AG20443 (cell line): ENCODE data around the gene ESYT1.
A peak's percentile ranks its signal among the peaks of the same experiment; 100 is the strongest.

Experiments
- DNase-seq: peaks from one replicate; pipeline ENCODE4 v3.0.0; 2012; ENCODE audit warnings: low spot score, mixed read lengths

ESYT1 gene

GRCh38 chr12:56128670-56129205 lies 671 bp downstream of the ESYT1 start:
- DNase-seq: peak; percentile 35

- DNase-seq: peak; percentile 75
These were observed 1.3 kb downstream of the ESYT1 start for GRCh38 chr12:56129206-56129941.

DNA sequence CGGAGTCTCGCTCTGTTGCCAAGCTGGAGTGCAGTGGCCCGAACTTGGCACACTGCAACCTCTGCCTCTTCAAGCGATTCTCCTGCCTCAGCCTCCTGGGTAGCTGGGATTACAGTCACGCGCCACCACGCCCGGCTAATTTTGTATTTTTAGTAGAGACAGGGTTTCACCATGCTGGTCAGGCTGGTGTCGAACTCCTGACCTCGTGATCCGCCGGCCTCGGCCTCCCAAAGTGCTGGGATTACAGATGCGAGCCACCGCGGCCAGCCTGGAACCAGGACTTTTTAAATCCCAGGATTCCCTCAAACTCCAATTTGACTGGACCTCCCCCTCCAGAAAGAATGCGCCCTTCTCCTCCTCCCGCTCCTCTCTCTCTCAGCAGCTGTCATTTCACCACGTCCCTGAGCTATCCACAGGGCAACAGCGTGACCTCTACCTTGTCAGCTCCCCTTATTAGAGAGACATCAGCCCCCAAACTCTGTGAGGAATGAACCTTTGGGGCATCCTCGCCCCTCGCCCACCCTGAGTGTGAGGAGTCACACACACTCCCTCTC lies 2.0 kb downstream of the ESYT1 start:
- no peak for DNase-seq

GRCh38 chr12:56130876-56131275 lies 2.8 kb downstream of the ESYT1 start:
- no peak for DNase-seq

GRCh38 chr12:56134897-56135296 lies 6.8 kb downstream of the ESYT1 start:
- DNase-seq: no peak

DNA sequence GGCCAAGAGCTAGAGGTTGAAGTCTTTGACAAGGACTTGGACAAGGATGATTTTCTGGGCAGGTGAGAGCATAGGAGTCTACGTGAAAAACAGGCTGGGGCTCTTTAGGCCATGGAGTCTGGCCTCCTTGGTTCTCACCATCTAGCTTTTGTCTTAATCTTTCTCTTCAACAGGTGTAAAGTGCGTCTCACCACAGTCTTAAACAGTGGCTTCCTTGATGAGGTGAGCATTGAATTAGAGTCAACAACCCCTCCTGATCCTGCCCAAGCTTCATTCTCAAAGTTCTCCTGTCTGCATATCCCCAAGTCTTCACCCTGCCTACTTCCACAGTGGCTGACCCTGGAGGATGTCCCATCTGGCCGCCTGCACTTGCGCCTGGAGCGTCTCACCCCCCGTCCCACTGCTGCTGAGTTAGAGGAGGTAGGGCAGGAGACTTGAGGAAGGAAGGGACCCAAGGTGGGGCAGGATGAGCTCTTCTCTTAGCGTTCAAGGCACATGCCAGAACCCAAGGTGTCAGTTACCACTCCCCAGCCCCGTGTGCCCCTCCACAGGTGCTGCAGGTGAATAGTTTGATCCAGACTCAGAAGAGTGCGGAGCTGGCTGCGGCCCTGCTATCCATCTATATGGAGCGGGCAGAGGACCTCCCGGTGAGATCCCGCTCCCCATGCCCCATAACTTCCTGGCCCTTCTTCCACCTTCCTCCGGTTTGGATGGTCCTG lies 9.9 kb downstream of the ESYT1 start:
- no peak for DNase-seq

- DNase-seq: no peak
These were observed 14.1 kb downstream of the ESYT1 start for GRCh38 chr12:56141946-56142784.

DNA sequence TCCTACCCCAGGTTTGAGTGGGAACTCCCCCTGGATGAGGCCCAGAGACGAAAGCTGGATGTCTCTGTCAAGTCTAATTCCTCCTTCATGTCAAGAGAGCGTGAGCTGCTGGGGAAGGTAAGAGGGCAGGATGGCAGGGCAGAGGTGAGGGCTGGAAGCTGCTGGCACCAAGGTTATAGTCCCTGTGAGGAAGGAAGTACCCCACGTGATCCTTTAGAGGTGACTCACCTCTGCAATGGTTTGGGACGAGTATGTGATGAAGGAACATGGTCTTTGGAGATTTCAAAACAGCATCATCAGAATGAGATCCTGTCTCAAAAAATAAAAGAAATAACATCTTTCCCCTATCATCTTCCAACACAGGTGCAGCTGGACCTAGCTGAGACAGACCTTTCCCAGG lies 15.2 kb downstream of the ESYT1 start:
- DNase-seq: no peak

- DNase-seq: no peak
These were observed 15.8 kb downstream of the ESYT1 start for GRCh38 chr12:56143870-56144269.

DNA sequence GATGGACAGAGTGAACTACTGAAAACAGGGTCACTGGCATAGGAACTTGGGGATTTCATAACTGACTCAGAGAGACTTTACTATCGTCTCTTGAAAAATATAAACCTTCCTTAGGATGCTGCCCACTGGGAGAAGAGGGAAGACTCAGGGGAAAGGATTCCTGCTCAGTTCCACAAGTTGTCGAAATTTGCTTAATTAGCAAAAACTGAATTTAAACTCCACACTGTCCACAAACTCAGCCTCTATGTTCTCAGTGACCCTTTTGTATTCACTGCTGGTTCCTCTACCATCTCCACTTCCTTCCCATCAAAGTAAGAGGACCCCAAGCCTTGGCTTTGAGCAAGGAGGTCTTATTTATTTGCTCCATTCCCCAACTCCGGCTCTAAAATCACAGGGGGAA lies 17.1 kb downstream of the ESYT1 start:
- no peak for DNase-seq

DNA sequence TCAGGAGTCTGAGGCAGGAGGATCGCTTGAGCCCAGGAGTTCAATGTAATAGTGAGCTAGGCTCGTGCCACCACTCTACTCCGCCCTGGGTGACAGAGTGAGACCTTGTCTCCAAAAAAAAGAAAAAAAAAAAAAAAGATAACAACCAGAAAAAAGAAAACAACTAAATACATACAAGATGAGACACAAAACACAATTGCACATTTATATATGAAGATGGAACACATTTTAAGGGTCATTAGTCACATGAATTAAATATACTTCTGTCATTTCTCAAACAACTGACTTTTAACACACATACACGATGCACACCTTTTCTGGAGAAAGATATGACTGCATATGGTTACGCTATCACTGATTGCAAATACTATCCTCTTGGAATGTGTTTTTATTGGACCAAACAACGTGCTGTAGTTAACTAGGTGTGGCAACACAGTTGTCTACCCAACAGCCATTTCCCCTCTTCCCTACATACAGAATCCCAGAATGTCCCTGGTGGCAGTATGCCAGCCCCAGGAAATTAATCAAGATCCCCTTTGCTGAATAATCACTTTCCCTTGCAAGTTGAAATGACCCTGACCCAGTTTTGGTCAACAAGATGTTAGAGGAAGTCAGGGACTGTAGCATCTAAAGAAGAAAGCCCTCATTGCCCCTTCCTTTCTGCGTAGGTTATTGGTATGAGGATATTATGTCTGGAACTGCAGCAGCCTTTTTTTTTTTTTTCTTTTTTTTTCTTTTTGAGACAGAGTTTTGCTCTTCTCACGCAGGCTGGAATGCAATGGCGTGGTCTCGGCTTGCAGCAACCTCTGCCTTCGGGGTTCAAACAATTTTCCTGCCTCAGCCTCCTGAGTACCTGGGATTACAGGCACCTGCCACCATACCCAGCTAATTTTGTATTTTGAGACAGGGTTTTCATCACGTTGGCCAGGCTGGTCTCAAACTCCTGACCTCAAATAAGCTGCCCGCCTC lies 18.7 kb downstream of the ESYT1 start:
- no peak for DNase-seq

- no peak for DNase-seq
These were observed 22.5 kb downstream of the ESYT1 start for GRCh38 chr12:56150563-56150962.

DNA sequence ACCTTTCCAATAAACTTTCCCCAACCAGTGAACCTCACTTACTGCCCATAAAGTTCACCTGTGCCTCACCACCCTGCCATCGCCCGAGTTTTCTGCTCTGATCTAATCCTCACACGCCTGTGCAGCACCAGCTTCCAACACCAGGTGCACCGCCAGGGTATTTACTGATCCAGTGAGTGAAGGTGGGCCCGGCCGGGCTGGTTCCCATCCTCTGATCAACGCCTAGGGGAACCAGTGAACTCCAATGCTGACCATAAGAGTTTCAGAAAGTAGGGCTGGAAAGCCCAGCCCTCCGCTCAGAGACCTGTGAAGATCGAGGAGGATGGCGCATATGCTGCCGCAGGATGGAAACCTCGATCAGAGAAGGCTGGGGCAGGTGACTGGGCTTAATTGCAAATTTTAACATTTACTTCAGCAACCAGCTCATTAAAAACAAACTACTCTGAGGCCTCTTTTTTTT lies 23.6 kb downstream of the ESYT1 start:
- DNase-seq: peak; percentile 24

DNA sequence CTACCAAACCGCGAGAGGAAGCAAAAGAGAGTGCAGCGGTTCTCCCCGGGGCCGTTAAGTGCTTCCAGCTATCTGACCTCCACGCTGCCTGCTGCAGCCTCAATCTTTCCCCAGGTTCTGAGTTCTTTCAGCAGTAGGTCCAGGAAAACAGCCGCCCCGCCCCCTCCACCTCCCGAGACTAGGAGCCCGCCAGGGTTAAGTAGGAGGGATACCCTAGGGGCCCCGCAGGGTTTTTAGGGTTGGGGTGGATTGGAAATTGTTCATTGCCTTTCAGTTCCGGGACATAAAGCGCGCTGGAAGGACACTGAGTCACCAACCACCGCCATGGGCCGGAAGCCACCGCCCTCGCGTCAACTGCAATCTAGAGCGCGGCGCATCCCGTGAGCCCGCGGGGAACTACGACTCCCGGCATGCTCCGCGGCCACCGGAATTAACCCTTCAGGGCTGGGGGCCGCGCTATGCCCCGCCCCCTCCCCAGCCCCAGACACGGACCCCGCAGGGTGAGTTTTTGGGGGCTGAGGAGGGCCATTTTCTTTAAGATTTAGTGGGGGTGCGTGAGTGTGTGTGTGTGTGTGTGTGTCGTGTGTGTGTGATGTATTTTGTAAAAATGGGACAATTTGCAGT lies 24.2 kb downstream of the ESYT1 start, which contains the start of gene MYL6B:
Gene MYL6B, plus strand, starts transcription at position 456 of the 624 bp plus-strand sequence. CDS start 1,332 bp downstream, outside the sequence.
- DNase-seq: peak; percentile 96

DNA sequence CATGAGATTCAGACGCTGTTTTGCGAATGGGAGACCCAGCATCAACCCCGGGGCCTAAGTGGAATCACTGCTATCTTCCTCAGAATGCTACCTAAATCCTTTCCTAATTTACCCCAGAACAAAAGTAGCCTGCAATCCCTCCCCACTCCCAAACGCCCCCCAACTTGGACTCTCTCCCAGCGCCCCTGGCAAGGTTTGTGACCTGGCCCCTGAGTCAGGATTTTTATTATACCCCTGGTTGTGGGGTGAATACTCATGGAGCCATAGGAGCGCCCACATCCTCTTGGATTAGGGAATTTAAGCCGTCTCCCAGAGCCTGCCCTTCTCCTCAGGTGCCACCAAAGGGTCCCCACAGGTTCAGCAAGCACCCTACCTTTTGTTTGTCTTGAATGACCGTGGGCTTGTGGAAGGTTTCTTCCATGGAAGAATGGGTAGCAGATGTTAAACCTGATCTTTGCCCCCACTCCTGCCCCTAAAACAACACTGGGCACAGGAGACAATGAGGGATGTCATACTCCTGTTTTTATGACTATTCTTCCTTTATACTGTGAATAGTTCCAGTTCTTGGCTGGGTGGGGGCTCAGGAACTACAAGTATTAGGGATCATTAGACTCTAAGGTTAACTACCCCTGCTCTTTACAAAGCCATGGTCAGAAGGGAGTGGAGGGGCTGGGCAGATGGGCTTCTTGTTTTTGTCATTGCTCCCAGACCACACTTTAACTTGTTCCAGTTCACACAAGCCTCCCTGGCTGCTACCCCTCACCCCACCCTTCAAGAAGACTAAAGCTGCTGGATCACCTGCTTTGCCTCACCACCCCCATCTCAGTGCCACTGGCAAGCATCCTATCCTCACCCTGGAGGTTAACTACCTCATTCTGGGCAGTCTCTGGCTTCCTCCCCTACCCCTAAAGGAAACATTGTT lies 24.9 kb downstream of the ESYT1 start:
- DNase-seq: no peak

GRCh38 chr12:56153678-56154065 lies 25.6 kb downstream of the ESYT1 start:
- DNase-seq: no peak

DNA sequence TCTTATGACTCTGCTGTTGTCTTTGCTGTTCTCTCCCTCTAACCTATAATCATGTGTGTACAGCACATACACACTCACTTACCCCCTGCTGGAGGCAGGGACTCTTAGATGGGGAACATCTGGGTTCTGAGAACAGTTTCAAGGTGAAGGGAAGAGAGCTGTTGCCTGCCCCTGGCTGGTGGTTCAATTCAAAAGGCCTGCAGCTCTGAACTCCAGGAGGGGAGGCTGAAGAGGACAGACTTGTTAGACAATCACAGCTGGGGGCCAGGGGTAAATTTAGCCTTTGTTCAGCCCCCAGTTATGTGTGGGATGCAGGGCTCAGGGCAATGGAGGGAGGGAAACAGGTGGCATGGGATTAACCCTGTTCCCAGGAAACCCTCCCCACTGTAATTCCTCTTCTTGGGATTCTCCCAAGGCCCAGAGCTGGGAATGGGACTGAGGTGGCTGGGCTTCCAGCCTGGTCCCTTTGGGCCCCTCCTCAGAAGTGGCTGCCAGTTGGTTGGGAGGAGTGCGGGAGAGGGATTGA lies 26.2 kb downstream of the ESYT1 start:
- DNase-seq: no peak

GRCh38 chr12:56154818-56155217 lies 26.8 kb downstream of the ESYT1 start:
- no peak for DNase-seq
